ENCODE data around the gene DHRS1.

DHRS1 gene

GRCh38 chr14:24299255-24300191 is at the start of gene DHRS1, which contains the start of gene NOP9:
Gene DHRS1 (minus strand): TSS chr14:24299780. CDS start chr14:24299106, 674 bp downstream.
Gene NOP9 (plus strand): TSS chr14:24299850. CDS start chr14:24299955, 105 bp downstream.
- DNase-seq (ENCODE audit: low read depth in 2 of 2), result peak; percentile 91 to 93

GRCh38 chr14:24348186-24348585 is 48.6 kb upstream of the DHRS1 start:
- no peak for DNase-seq (ENCODE audit: low read depth in 2 of 2)

GRCh38 chr14:24347134-24347533 is 47.6 kb upstream of the DHRS1 start:
- DNase-seq (ENCODE audit: low read depth in 2 of 2), result no peak

GRCh38 chr14:24343795-24344660 is 44.4 kb upstream of the DHRS1 start:
- DNase-seq (ENCODE audit: low read depth in 2 of 2), result no peak

GRCh38 chr14:24342889-24343288 is 43.3 kb upstream of the DHRS1 start:
- DNase-seq (ENCODE audit: low read depth in 2 of 2), result no peak

- no peak for DNase-seq (ENCODE audit: low read depth in 2 of 2)
These were observed 41.0 kb upstream of the DHRS1 start for GRCh38 chr14:24340606-24341005.

- peak; percentile 54 to 63 for DNase-seq (ENCODE audit: low read depth in 2 of 2)
These were observed 39.9 kb upstream of the DHRS1 start, which contains the start of gene RIPK3 for GRCh38 chr14:24339284-24340151. Gene RIPK3 (minus strand): TSS chr14:24339991. CDS start chr14:24339826, 165 bp downstream.

GRCh38 chr14:24338843-24339242 is 39.3 kb upstream of the DHRS1 start:
- no peak for DNase-seq (ENCODE audit: low read depth in 2 of 2)

GRCh38 chr14:24337824-24338175 is 38.2 kb upstream of the DHRS1 start:
- no peak for DNase-seq (ENCODE audit: low read depth in 2 of 2)

- no peak for DNase-seq (ENCODE audit: low read depth in 2 of 2)
These were observed 37.7 kb upstream of the DHRS1 start for GRCh38 chr14:24337144-24337823.

GRCh38 chr14:24335461-24336171 is 36.0 kb upstream of the DHRS1 start:
- DNase-seq (ENCODE audit: low read depth in 2 of 2), result no peak

GRCh38 chr14:24334431-24335291 is 35.1 kb upstream of the DHRS1 start, which contains the start of gene ADCY4:
Gene ADCY4 (minus strand): TSS chr14:24335071. CDS start chr14:24334652, 419 bp downstream.
- DNase-seq (ENCODE audit: low read depth in 2 of 2), result peak in 1 of 2 donors; percentile 30

- peak; percentile 60 to 78 for DNase-seq (ENCODE audit: low read depth in 2 of 2)
These were observed 32.9 kb upstream of the DHRS1 start for GRCh38 chr14:24332268-24332993.

- DNase-seq (ENCODE audit: low read depth in 2 of 2), result no peak
These were observed 32.2 kb upstream of the DHRS1 start for GRCh38 chr14:24331731-24332267.

- DNase-seq (ENCODE audit: low read depth in 2 of 2), result no peak
These were observed 31.5 kb upstream of the DHRS1 start for GRCh38 chr14:24330973-24331674.

GRCh38 chr14:24329736-24330135 is 30.2 kb upstream of the DHRS1 start:
- no peak for DNase-seq (ENCODE audit: low read depth in 2 of 2)

GRCh38 chr14:24329073-24329663 is 29.6 kb upstream of the DHRS1 start:
- no peak for DNase-seq (ENCODE audit: low read depth in 2 of 2)
